NB4 (cell line): ENCODE data around the gene RAC3.

Experiments
- DNase-seq: peaks from one replicate; pipeline ENCODE4 v3.0.0; 2010; ENCODE audit warnings: low read depth
- H3K4me3 ChIP-seq: one replicate; pipeline ENCODE4 v1.5.1; 2011; ENCODE audit warnings: mild to moderate bottlenecking, low read depth, low read length, moderate library complexity
- CTCF ChIP-seq: IDR thresholded peaks from one replicate; pipeline ENCODE4 v1.5.1; 2012; ENCODE audit warnings: low read depth, low read length
- MAX ChIP-seq: IDR thresholded peaks from 2 replicates; pipeline ENCODE4 v1.6.1; 2011; ENCODE audit warnings: low read depth, low read length
- MYC ChIP-seq: IDR thresholded peaks from 2 replicates; pipeline ENCODE4 v1.6.1; 2011; ENCODE audit warnings: low read depth, low read length
- POLR2A ChIP-seq: IDR thresholded peaks from 2 replicates; pipeline ENCODE4 v1.6.1; 2011; ENCODE audit warnings: mild to moderate bottlenecking; ENCODE audit not compliant: insufficient read length; ENCODE audit errors: extremely low read depth

Gene RAC3

GRCh38 chr17:82065193-82065637 is 33.7 kb downstream of the RAC3 start:
- TF ChIP-seq POLR2A (no peak), MAX (no peak), MYC (no peak), CTCF (no peak)
- peak overlapping the region; percentile 67 for H3K4me3 ChIP-seq
- DNase-seq, result no peak

DNA sequence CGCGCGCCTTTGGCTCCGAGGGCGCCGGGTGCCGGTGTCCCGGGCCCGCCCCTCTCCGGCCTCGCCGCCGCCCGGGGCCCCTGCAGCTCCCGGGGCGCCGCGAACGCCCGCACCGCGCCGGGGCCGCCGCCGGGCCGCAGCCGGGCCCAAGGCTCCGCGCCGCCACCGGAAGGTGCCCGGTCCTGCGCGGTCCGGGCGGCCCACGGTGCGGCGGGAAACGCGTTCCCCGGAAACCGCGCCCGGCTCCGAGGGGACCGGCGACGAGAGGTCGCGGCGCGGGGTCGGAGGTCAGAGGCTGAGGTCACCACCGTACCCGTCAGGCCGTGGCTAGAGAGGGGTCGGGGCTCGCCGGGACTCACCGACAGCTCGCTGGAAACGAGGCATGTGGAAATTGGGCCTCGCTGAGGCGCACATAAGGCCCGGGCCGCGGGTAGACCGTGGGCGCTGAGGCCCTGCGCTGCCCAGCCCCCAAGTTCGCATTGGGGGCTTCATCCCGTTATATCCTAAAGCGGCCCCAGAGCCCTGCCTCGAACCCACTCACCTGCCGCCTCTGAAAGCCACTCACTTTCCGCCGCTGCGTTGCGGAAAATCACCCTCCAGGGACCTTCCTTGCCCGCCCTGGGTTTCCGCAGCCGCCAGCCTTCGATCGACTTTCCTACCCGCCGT is 34.3 kb downstream of the RAC3 start, which contains the start of gene DUS1L:
Gene DUS1L, minus strand, starts transcription at position 167 of the 666 bp plus-strand sequence. CDS start 745 bp downstream, outside the sequence.
- peak; percentile 73 for DNase-seq
- peak within 1 kb of the TSS; percentile 67 for H3K4me3 ChIP-seq
- TF ChIP-seq CTCF (no peak), MAX (peak; percentile 32; the same call in 1 of the 2 replicates), MYC (peak; percentile 56; the same call in 1 of the 2 replicates), POLR2A (peak; percentile 40)

GRCh38 chr17:82070611-82071010 is 39.1 kb downstream of the RAC3 start:
- TF ChIP-seq MYC (no peak), MAX (no peak), POLR2A (no peak), CTCF (no peak)
- H3K4me3 ChIP-seq, result no peak overlapping the region
- DNase-seq, result no peak

DNA sequence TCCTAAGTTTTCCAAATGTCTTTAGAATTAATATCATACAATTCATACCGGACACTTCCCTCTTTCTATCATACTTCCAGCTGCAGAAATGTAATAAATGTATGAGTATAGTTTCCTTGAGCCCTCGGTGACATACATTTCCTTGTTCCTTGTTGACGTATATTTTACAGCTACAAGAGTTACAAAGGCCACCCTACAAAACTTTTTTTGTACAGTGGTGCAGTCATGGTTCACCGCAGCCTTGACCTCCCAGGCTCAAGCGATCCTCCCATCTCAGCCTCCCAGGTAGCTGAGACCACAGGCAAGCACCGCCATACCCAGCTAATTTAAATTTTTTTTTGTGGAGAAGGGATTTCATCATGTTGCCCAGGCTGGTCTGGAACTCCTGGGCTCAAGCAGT is 41.3 kb downstream of the RAC3 start:
- H3K4me3 ChIP-seq, result no peak overlapping the region
- DNase-seq, result no peak
- no peak for TF ChIP-seq POLR2A
- TF ChIP-seq MAX, result no peak
- TF ChIP-seq MYC, result no peak
- TF ChIP-seq CTCF, result no peak

GRCh38 chr17:82073446-82073845 is 42.0 kb downstream of the RAC3 start:
- DNase-seq, result no peak
- no peak overlapping the region for H3K4me3 ChIP-seq
- no peak for TF ChIP-seq CTCF
- TF ChIP-seq POLR2A, result no peak
- TF ChIP-seq MYC, result no peak
- TF ChIP-seq MAX, result no peak
